Measurements from ENCODE around the gene PDE10A.
"Not testable (repeated sequence)": the region's sequence is repeated elsewhere in the genome, so short reads cannot be mapped to it uniquely, and the experiment has no call there.

Gene PDE10A

DNA sequence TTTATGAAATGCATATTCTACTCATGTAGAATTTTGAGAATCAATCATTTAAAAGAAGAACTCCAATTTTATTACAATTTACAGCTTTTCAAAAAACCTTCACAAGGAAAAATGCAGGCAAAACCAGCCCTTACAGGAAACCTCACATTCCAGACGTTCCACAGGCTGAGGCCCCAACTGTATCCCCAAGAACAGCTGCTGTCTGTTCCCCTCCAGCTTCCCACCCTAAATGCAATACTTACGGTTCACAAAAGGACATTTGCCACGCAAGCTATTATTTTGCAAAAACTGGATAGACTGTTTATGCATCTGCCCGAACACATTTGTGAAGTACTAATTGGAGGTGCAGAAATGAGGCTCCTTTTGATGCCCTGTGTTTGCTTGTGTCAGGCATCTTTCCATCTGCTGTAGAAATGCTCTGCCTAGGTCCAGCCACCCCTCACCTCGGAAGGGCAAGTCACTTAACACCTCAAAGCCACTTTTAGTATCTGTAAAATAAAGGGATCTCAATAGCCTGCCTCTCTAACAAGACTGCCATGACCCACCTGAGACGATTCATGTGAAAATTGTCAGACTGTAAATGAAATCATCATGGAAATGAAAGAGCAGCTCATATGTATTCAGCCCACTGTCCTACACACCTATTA lies 26.5 kb downstream of the PDE10A start:
- H3K27ac ChIP-seq (ENCODE audit: low read depth, low read length): peak overlapping the region; percentile 55; the same call in 1 of the 2 replicates
- H3K27me3 ChIP-seq (ENCODE audit: insufficient read depth, low read length): no peaks in the 10 kb centered on the region
- peak overlapping the region; percentile 56; the same call in 1 of the 2 replicates for H3K9ac ChIP-seq (ENCODE audit: low read depth, low read length)
- peaks cover 33% of the 10 kb centered on the region for H3K4me1 ChIP-seq (ENCODE audit: insufficient read depth, low read length)
- WGBS: 52% methylated on average over 6 of the region's 6 CpGs
- H3K4me3 ChIP-seq (ENCODE audit: low read length): peak overlapping the region; percentile 38
- no peaks in the 10 kb centered on the region for H3K9me3 ChIP-seq (ENCODE audit: insufficient read depth, low read depth, low read length)
- no peaks in the 10 kb centered on the region for H3K36me3 ChIP-seq (ENCODE audit: insufficient read depth, low read length)

DNA sequence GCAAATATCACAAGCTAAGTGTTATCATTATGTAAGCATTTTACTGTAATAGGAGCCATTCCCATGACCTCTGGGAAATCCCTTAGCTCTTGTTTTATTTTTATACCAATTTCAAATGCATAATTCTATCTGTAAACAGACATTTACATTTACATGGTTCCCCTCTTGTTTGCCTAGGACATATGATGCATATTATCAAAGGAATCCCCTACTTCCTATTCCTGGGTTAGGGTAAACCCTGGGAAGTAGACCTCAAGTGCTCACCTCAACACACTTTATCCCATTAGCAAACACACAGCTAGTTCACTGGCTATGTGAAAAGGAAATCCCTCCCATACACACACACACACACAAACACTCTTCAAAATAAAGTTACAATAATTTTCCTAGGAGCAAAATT lies 27.1 kb downstream of the PDE10A start:
- Histone ChIP-seq H3K9me3 (ENCODE audit: insufficient read depth, low read depth, low read length) (no peaks in the 10 kb centered on the region), H3K27me3 (ENCODE audit: insufficient read depth, low read length) (no peaks in the 10 kb centered on the region), H3K9ac (ENCODE audit: low read depth, low read length) (0 out of 2 replicates have a peak overlapping the region, but pooled peaks have one; percentile 56), H3K36me3 (ENCODE audit: insufficient read depth, low read length) (no peaks in the 10 kb centered on the region), H3K27ac (ENCODE audit: low read depth, low read length) (peak overlapping the region; percentile 55; the same call in 1 of the 2 replicates), H3K4me3 (ENCODE audit: low read length) (no peak overlapping the region), H3K4me1 (ENCODE audit: insufficient read depth, low read length) (peaks cover 33% of the 10 kb centered on the region)

DNA sequence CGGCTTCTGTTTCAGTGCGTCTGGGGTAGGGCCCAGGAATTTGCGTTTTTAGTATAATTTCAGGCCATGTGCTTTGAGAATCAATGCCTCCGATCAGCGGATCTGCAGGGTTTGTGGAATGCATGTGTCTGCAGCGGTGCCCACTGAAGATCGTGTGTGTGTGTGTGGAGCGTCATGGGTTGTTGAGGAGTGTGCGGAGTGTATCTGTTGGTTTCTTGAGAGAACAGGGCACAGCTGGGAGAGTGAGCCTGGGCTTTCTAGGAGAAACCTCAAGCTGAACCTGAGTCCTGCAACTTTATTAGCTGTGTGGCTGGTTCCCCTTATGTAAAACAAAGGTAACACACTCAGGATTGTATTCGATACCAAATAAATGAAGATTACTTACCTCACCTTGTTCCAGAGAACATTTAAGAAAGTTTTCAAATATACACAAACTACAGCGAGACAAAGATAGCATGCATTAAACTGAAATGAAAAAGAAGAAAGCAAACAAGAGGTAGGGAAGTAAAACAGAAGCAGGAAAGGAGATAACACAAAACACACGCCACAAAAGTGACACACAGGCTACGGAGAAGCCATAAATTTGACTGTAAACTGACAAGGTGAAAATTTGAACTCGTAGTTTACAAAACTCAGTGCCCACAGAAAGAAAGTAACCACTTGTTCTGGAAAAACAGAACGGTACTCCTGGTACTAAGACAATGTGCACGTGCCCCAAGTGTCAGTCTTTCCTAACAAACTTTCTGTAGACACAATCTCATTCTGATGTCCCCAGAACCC lies 28.8 kb downstream of the PDE10A start:
- H3K9me3 ChIP-seq (ENCODE audit: insufficient read depth, low read depth, low read length): no peaks in the 10 kb centered on the region
- WGBS: 95% methylated on average over 16 of the region's 16 CpGs
- no peaks in the 10 kb centered on the region for H3K27me3 ChIP-seq (ENCODE audit: insufficient read depth, low read length)
- H3K9ac ChIP-seq (ENCODE audit: low read depth, low read length): no peak overlapping the region; the same call in 1 of the 2 replicates
- H3K4me3 ChIP-seq (ENCODE audit: low read length): no peak overlapping the region
- H3K36me3 ChIP-seq (ENCODE audit: insufficient read depth, low read length): no peaks in the 10 kb centered on the region
- H3K27ac ChIP-seq (ENCODE audit: low read depth, low read length): no peak overlapping the region
- H3K4me1 ChIP-seq (ENCODE audit: insufficient read depth, low read length): peaks cover 36% of the 10 kb centered on the region

DNA sequence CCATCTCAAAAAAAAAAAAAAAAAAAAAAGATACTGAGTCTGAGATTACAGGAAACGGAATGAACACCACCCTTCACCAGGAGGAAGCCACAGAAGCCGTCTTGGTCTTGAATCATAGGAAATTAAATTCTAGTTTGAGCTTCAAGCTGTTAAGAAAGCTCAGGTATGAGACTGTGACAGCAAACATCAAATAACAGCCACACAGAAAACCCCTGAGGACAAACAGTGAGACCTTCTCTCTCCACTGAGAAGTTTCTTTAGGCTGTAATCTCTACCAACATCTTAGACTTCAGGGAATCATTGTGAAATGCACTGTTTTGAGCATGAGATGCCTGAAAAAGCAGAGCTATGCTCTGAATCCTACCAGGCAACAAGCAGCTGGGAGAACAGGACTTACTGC lies 30.8 kb downstream of the PDE10A start:
- H3K36me3 ChIP-seq (ENCODE audit: insufficient read depth, low read length): no peaks in the 10 kb centered on the region
- H3K27ac ChIP-seq (ENCODE audit: low read depth, low read length): no peak overlapping the region
- peaks cover 19% of the 10 kb centered on the region for H3K4me1 ChIP-seq (ENCODE audit: insufficient read depth, low read length)
- H3K4me3 ChIP-seq (ENCODE audit: low read length): no peak overlapping the region
- no peaks in the 10 kb centered on the region for H3K9me3 ChIP-seq (ENCODE audit: insufficient read depth, low read depth, low read length)
- H3K27me3 ChIP-seq (ENCODE audit: insufficient read depth, low read length): no peaks in the 10 kb centered on the region
- H3K9ac ChIP-seq (ENCODE audit: low read depth, low read length): no peak overlapping the region
- WGBS: 100% methylated on average over 2 of the region's 2 CpGs

DNA sequence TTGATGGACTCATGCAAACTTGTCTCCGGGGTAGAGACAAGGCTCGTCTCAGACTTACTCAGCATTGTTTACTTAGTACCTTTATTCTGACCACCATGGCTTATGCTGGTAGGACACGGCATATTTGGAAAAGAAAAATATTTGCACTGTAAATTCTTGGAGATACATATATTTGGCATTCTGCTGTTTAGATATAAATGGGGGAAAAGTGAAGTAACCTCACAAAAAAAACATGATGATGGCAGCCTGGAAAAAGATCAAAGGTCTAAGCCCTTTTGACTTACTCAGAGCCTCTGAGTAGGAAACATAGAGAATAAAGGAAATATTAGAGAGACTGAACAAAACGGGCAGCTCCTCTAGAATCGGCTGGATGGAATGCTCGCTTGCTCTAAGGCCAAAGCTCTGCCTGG lies 32.5 kb downstream of the PDE10A start:
- H3K4me1 ChIP-seq (ENCODE audit: insufficient read depth, low read length): peaks cover 3% of the 10 kb centered on the region; the same call in 1 of the 2 replicates
- H3K36me3 ChIP-seq (ENCODE audit: insufficient read depth, low read length): no peaks in the 10 kb centered on the region
- 91% methylated on average over 6 of the region's 6 CpGs for WGBS
- H3K27me3 ChIP-seq (ENCODE audit: insufficient read depth, low read length): no peaks in the 10 kb centered on the region
- no peak overlapping the region for H3K4me3 ChIP-seq (ENCODE audit: low read length)
- H3K27ac ChIP-seq (ENCODE audit: low read depth, low read length): no peak overlapping the region
- no peaks in the 10 kb centered on the region for H3K9me3 ChIP-seq (ENCODE audit: insufficient read depth, low read depth, low read length)
- no peak overlapping the region for H3K9ac ChIP-seq (ENCODE audit: low read depth, low read length)

DNA sequence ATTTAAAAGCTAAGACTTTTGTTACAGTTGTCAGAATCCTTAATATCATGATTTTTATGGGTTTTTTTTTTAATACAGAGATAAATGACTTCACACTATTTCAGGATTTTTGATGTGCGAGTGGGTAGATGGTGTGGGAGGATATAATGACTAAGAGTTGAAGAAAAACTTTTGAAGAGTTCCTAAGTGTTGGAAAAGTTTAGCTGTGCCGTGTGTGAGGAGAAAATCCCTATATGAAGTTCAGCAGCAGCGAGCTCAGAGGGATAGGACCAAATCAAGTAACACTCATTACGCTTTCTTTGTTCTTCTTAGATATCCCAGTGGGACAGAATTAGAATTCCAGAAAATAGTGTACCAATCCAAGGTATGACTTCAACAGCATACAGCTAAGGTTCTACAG lies 34.1 kb downstream of the PDE10A start:
- 92% methylated on average over 4 of the region's 4 CpGs for WGBS
- Histone ChIP-seq H3K36me3 (ENCODE audit: insufficient read depth, low read length) (no peaks in the 10 kb centered on the region), H3K4me3 (ENCODE audit: low read length) (no peak overlapping the region), H3K9me3 (ENCODE audit: insufficient read depth, low read depth, low read length) (no peaks in the 10 kb centered on the region), H3K4me1 (ENCODE audit: insufficient read depth, low read length) (0 out of 2 replicates have a peak, but pooled peaks cover 2% of the 10 kb centered on the region), H3K9ac (ENCODE audit: low read depth, low read length) (no peak overlapping the region), H3K27ac (ENCODE audit: low read depth, low read length) (no peak overlapping the region), H3K27me3 (ENCODE audit: insufficient read depth, low read length) (no peaks in the 10 kb centered on the region)

DNA sequence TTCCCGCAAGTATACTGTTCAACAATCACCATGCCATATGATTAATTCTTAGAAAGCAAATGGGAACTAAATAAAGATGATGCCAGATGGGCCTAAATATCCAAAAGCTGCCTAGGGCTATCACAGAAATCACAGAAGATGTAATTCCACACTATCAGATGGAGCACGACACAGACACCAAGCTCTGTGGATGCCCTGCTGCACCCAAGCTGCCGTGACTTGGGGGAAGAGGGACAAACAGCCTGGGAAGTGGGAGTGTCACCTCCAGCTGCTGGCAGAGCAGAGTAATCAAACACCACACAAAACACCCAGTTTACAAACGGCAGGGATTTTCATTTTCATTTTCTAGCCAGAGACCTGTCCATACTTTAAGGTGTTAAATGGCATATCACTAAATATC lies 35.7 kb downstream of the PDE10A start:
- WGBS: 62% methylated on average over 3 of the region's 4 CpGs
- Histone ChIP-seq H3K4me1 (ENCODE audit: insufficient read depth, low read length) (0 out of 2 replicates have a peak, but pooled peaks cover 2% of the 10 kb centered on the region), H3K9me3 (ENCODE audit: insufficient read depth, low read depth, low read length) (no peaks in the 10 kb centered on the region), H3K36me3 (ENCODE audit: insufficient read depth, low read length) (no peaks in the 10 kb centered on the region), H3K27me3 (ENCODE audit: insufficient read depth, low read length) (no peaks in the 10 kb centered on the region), H3K27ac (ENCODE audit: low read depth, low read length) (no peak overlapping the region), H3K4me3 (ENCODE audit: low read length) (no peak overlapping the region), H3K9ac (ENCODE audit: low read depth, low read length) (no peak overlapping the region)

DNA sequence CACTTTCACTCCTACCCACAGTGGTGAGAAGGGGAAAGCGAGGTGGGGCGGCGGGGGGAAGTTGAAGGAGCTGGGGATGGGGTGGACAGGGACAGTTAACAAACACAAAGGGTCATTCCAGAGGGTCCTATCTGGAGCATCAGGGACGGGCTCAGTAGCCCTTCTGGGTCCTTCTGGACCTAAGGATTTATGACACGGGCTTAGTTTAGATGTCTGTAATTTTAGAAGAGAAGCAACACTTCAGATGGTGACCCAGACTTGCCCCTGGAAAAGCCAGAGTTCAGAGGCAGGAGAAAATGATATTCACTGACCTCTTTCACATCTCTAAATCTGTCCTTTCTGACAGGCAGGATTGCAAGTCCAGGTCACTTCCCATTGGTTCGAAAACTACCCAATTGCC lies 36.3 kb downstream of the PDE10A start:
- Histone ChIP-seq H3K9me3 (ENCODE audit: insufficient read depth, low read depth, low read length) (no peaks in the 10 kb centered on the region), H3K36me3 (ENCODE audit: insufficient read depth, low read length) (no peaks in the 10 kb centered on the region), H3K4me3 (ENCODE audit: low read length) (no peak overlapping the region), H3K9ac (ENCODE audit: low read depth, low read length) (no peak overlapping the region), H3K27ac (ENCODE audit: low read depth, low read length) (no peak overlapping the region), H3K4me1 (ENCODE audit: insufficient read depth, low read length) (0 out of 2 replicates have a peak, but pooled peaks cover 2% of the 10 kb centered on the region), H3K27me3 (ENCODE audit: insufficient read depth, low read length) (no peaks in the 10 kb centered on the region)
- 69% methylated on average over 6 of the region's 6 CpGs for WGBS

DNA sequence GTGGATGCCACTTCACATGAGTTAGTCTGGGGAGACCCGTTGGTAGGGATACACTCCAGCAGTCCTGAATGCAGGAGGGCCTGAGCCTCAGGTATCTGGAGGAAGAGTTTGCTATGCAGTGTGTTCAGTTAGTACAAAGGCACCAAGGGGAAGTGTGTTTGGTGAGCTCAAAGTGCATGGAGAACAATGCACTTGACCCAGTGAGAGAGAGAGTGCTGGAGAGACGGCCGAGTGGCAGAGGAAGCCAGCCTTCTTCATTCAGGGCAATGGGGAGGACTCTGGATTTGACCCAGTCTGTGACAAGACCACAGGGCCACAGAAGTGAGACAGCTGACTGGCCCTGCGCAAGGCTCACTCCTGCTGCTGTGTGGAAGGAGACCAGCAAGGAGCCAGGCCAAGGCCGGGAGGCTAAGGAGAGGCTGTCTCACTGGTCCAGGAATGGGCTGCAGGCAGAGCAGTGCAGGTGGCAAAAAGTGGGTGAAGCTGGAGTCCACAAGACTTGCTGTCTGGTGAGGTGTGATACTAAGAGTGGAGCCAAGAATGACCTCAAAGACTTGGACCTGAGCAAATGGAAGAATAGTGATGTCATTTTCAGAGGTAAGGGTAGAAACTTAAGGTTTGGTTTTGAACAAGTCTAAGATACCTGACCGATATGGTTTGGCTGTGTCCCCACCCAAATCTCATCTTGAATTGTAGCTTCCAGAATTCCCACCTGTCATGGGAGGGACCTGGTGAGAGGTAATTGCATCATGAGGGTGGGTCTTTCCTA lies 38.0 kb downstream of the PDE10A start:
- Histone ChIP-seq H3K27ac (ENCODE audit: low read depth, low read length) (no peak overlapping the region), H3K4me3 (ENCODE audit: low read length) (no peak overlapping the region), H3K4me1 (ENCODE audit: insufficient read depth, low read length) (no peaks in the 10 kb centered on the region), H3K27me3 (ENCODE audit: insufficient read depth, low read length) (no peaks in the 10 kb centered on the region), H3K9ac (ENCODE audit: low read depth, low read length) (no peak overlapping the region), H3K36me3 (ENCODE audit: insufficient read depth, low read length) (no peaks in the 10 kb centered on the region), H3K9me3 (ENCODE audit: insufficient read depth, low read depth, low read length) (no peaks in the 10 kb centered on the region)
- WGBS: 91% methylated on average over 6 of the region's 6 CpGs

DNA sequence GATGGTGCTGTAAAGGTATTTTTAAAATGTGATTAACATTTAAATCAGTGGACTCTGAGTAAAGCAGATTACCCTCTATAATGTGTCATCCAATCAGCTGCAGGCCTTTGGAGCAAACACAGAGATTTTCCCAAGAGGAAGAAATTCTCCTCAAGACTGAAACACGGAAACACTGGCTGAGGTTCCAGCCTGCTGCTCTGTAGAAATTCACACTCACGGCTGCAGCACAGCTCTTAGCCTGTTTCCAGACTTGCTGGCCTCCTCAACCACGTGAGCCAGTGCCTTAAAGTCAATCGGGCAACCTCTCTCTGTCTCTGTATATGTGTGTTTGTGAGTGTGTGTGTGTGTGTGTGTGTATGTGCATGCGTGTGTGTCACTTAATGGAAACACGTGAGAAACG lies 41.1 kb downstream of the PDE10A start:
- H3K27me3 ChIP-seq (ENCODE audit: insufficient read depth, low read length): no peaks in the 10 kb centered on the region
- H3K4me3 ChIP-seq (ENCODE audit: low read length): no peak overlapping the region
- no peak overlapping the region for H3K27ac ChIP-seq (ENCODE audit: low read depth, low read length)
- WGBS: 91% methylated on average over 7 of the region's 7 CpGs
- no peaks in the 10 kb centered on the region for H3K36me3 ChIP-seq (ENCODE audit: insufficient read depth, low read length)
- peaks cover under 1% of the 10 kb centered on the region; the same call in 1 of the 2 replicates for H3K4me1 ChIP-seq (ENCODE audit: insufficient read depth, low read length)
- H3K9me3 ChIP-seq (ENCODE audit: insufficient read depth, low read depth, low read length): no peaks in the 10 kb centered on the region
- no peak overlapping the region for H3K9ac ChIP-seq (ENCODE audit: low read depth, low read length)

DNA sequence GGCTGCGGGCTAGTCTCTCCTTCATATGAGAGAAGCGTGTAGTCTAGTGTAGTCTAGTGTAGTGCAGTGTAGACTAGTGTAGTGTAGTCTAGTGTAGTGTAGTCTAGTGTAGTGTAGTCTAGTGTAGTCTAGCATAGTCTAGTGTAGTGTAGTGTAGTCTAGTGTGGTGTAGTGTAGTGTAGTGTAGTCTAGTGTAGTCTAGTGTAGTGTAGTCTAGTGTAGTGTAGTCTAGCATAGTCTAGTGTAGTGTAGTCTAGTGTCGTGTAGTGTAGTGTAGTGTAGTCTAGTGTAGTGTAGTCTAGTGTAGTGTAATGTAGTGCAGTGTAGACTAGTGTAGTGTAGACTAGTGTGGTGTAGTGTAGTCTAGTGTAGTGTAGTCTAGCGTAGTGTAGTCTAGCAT lies 44.1 kb downstream of the PDE10A start:
- peaks cover 17% of the 10 kb centered on the region for H3K4me1 ChIP-seq (ENCODE audit: insufficient read depth, low read length)
- not testable (repeated sequence) for H3K9ac ChIP-seq (ENCODE audit: low read depth, low read length); H3K27ac ChIP-seq (ENCODE audit: low read depth, low read length); H3K27me3 ChIP-seq (ENCODE audit: insufficient read depth, low read length); H3K4me3 ChIP-seq (ENCODE audit: low read length); H3K36me3 ChIP-seq (ENCODE audit: insufficient read depth, low read length); H3K9me3 ChIP-seq (ENCODE audit: insufficient read depth, low read depth, low read length)
- WGBS: 95% methylated on average over 4 of the region's 4 CpGs
